Stomach (tissue), 9 donors: ENCODE measurements around the gene GMEB2. TPM values are rescaled to one million over a fixed set of nuclear protein-coding genes. Genes with fewer than 3 reads are reported as not detected.

ENCODE experiments used
- DNase-seq, 2 donors: peaks; one replicate each; pipeline versions ENCODE4 v3.0.0 to v3.0.0-alpha.2; 2013 to 2019
- H3K27ac ChIP-seq, 5 donors: fragments of 200-600 bp in 4 of 5; sonication (generic) in 4 of 5; one replicate each; pipeline ENCODE4 v1.5.1; 2013 to 2019; ENCODE audit warnings: mild to moderate bottlenecking in 1 of 5, moderate library complexity in 1 of 5
- H3K27me3 ChIP-seq, 3 donors: fragments of 200-600 bp; sonication (generic); one replicate each; pipeline ENCODE4 v1.5.1; 2017 to 2019; ENCODE audit warnings: mixed run types in 1 of 3
- H3K36me3 ChIP-seq, 4 donors: fragments of 200-600 bp; sonication (generic); 1 replicate in 3 of 4; 2 replicates in 1 of 4; pipeline ENCODE4 v1.5.1; 2016 to 2019
- H3K4me1 ChIP-seq, 4 donors: fragments of 200-600 bp; sonication (generic); one replicate each; pipeline ENCODE4 v1.5.1; 2016 to 2019
- H3K4me3 ChIP-seq, 4 donors: fragments of 200-600 bp; sonication (generic) in 3 of 4; one replicate each; pipeline ENCODE4 v1.5.1; 2016 to 2019; ENCODE audit warnings: mild to moderate bottlenecking in 1 of 4
- H3K9me3 ChIP-seq, 4 donors: fragments of 200-600 bp; sonication (generic); one replicate each; pipeline ENCODE4 v1.5.1; 2016 to 2019
- CTCF ChIP-seq, 7 experiments: fragments of 450-650 bp in 4 of 7; fragments of 200-600 bp in 3 of 7; sonication (generic) in 3 of 7; IDR thresholded peaks; one replicate each; pipeline ENCODE4 v1.5.1; 2016 to 2019; ENCODE audit warnings: antibody characterized with exemption in 7 of 7, control low read depth in 2 of 7, mild to moderate bottlenecking in 1 of 7
- EP300 ChIP-seq: sonication (generic); formaldehyde crosslinking; IDR thresholded peaks from one replicate; pipeline ENCODE4 v1.6.1; 2017; ENCODE audit warnings: antibody characterized with exemption
- POLR2A ChIP-seq, 4 donors: fragments of 450-650 bp; IDR thresholded peaks; one replicate each; pipeline ENCODE4 v1.6.1; 2016; ENCODE audit warnings: antibody characterized with exemption in 4 of 4, control low read depth in 2 of 4, mild to moderate bottlenecking in 1 of 4, moderate library complexity in 1 of 4
- POLR2AphosphoS5 ChIP-seq, 3 donors: sonication (generic); formaldehyde crosslinking; IDR thresholded peaks; one replicate each; pipeline ENCODE4 v1.6.1; 2016; ENCODE audit warnings: antibody characterized with exemption in 3 of 3
- WGBS, 5 donors: extraction: QIAGEN DNeasy Blood & Tissue Kit in 3 of 5; methylation state at CpG; one replicate each; pipeline versions ENCODE4 v1.1.5 to v1.1.7; 2013 to 2018; 5-methylcytosine and 5-hydroxymethylcytosine counted together
- intact Hi-C: fragments of 100-400 bp; cut with DNase I; formaldehyde crosslinking; loops from one replicate; pipeline ENCODE4 v1.15.1; 2023; ENCODE audit warnings: low total_unique reads
- polyA plus RNA-seq, 3 donors: library from polyadenylated mRNA; stranded (reverse); fragments of 200-250 nt; gene quantifications; one replicate each; pipeline ENCODE4 v1.2.3, GENCODE V29; 2013
- total RNA-seq, 5 donors: library from RNA; depleted of rRNA; stranded (reverse); fragments of >200 nt; gene quantifications; one replicate each; pipeline versions ENCODE4 v1.1.0 to v1.2.3, GENCODE V29; 2014 to 2016
- donor health status: healthy with polysubstance abuse.
- donor health status: Bipolar disorder and iron deficiency.
- donor health status: healthy.

The GMEB2 gene
- total and polyA plus RNA-seq, 8 donors, result 1.8 to 20.4 (median 7.5) TPM

GRCh38 chr20:63549679-63550282 is 77.1 kb downstream of the GMEB2 start:
- intact Hi-C loops, result no loop called here
- no peak for DNase-seq
- no peaks in the 10 kb centered on the region for H3K36me3 ChIP-seq
- no peaks in the 10 kb centered on the region for H3K9me3 ChIP-seq
- peaks cover 8 to 28% (median 21%) of the 10 kb centered on the region in 4 donors for H3K4me1 ChIP-seq
- TF ChIP-seq CTCF (IDR thresholded peaks at IDR 0.05), result no peak
- TF ChIP-seq POLR2AphosphoS5 (IDR thresholded peaks at IDR 0.05), result no peak
- no peak for TF ChIP-seq POLR2A (IDR thresholded peaks at IDR 0.05)
- no peak for TF ChIP-seq EP300
- peaks cover 0 to 92% (median 4%) of the 10 kb centered on the region in 3 donors for H3K27me3 ChIP-seq
- WGBS, 5 donors, result 78 to 85% (median 81%) methylated on average over 18 of the region's 18 CpGs
- no peak overlapping the region for H3K27ac ChIP-seq
- H3K4me3 ChIP-seq, result no peak overlapping the region

- no peak overlapping the region for H3K4me3 ChIP-seq
- H3K27me3 ChIP-seq, result peaks cover 0 to 92% (median 4%) of the 10 kb centered on the region in 3 donors
- DNase-seq, result no peak
- no peak for TF ChIP-seq POLR2AphosphoS5 (IDR thresholded peaks at IDR 0.05)
- no peaks in the 10 kb centered on the region for H3K36me3 ChIP-seq
- H3K27ac ChIP-seq, result no peak overlapping the region
- peaks cover 4 to 21% (median 14%) of the 10 kb centered on the region in 4 donors for H3K4me1 ChIP-seq
- H3K9me3 ChIP-seq, result no peaks in the 10 kb centered on the region
- intact Hi-C loops, result no loop called here
- 17 to 37% (median 21%) methylated on average over 6 to 20 of the region's 25 CpGs for WGBS, 5 donors
Measured at GRCh38 chr20:63549019-63549418, 77.9 kb downstream of the GMEB2 start.

- H3K27ac ChIP-seq, result no peak overlapping the region
- no peak for DNase-seq
- no peak overlapping the region for H3K4me3 ChIP-seq
- peaks cover 0 to 16% (median 9%) of the 10 kb centered on the region in 4 donors for H3K4me1 ChIP-seq
- no peaks in the 10 kb centered on the region for H3K36me3 ChIP-seq
- intact Hi-C loops, result no loop called here
- TF ChIP-seq CTCF (IDR thresholded peaks at IDR 0.05) (no peak), EP300 (no peak), POLR2AphosphoS5 (IDR thresholded peaks at IDR 0.05) (no peak), POLR2A (IDR thresholded peaks at IDR 0.05) (no peak)
- 39 to 53% (median 45%) methylated on average over 10 to 11 of the region's 11 CpGs for WGBS, 5 donors
- peaks cover 0 to 88% (median 4%) of the 10 kb centered on the region in 3 donors for H3K27me3 ChIP-seq
- H3K9me3 ChIP-seq, result no peaks in the 10 kb centered on the region
Measured at GRCh38 chr20:63548542-63548941, 78.4 kb downstream of the GMEB2 start.

- Histone ChIP-seq H3K27ac (no peak within 1 kb of the TSS), H3K4me3 (no peak within 1 kb of the TSS), H3K4me1 (peaks cover 0 to 13% (median 3%) of the 10 kb centered on the region in 4 donors), H3K36me3 (no peaks in the 10 kb centered on the region), H3K9me3 (no peaks in the 10 kb centered on the region), H3K27me3 (peaks cover 0 to 82% (median 4%) of the 10 kb centered on the region in 3 donors)
- DNase-seq, result no peak
- intact Hi-C loops, result no loop called here
- TF ChIP-seq CTCF (IDR thresholded peaks at IDR 0.05) (no peak), EP300 (no peak), POLR2A (IDR thresholded peaks at IDR 0.05) (no peak)
- WGBS, 5 donors, result 55 to 65% (median 57%) methylated on average over 26 to 35 of the region's 35 CpGs; no CpG with 5 or more reads in 1 of the 5 donors
Measured at GRCh38 chr20:63547725-63548480, 79.0 kb downstream of the GMEB2 start, which contains the start of gene SRMS. Gene SRMS (minus strand): TSS chr20:63547749. CDS start chr20:63547463, 286 bp downstream.
